Cardiac atrium fibroblast (primary cell): Measurements from ENCODE around the gene TTN. TPM values are rescaled to one million over a fixed set of nuclear protein-coding genes. Genes with fewer than 3 reads are reported as not detected.

Source experiments
- total RNA-seq: library from RNA; depleted of rRNA; stranded (reverse); fragments of >200 nt; gene quantifications from 2 replicates; pipeline ENCODE4 v1.2.3, GENCODE V29; 2015

The TTN gene
- total RNA-seq, result under 0.01 and 0.18 TPM in 2 replicates

DNA sequence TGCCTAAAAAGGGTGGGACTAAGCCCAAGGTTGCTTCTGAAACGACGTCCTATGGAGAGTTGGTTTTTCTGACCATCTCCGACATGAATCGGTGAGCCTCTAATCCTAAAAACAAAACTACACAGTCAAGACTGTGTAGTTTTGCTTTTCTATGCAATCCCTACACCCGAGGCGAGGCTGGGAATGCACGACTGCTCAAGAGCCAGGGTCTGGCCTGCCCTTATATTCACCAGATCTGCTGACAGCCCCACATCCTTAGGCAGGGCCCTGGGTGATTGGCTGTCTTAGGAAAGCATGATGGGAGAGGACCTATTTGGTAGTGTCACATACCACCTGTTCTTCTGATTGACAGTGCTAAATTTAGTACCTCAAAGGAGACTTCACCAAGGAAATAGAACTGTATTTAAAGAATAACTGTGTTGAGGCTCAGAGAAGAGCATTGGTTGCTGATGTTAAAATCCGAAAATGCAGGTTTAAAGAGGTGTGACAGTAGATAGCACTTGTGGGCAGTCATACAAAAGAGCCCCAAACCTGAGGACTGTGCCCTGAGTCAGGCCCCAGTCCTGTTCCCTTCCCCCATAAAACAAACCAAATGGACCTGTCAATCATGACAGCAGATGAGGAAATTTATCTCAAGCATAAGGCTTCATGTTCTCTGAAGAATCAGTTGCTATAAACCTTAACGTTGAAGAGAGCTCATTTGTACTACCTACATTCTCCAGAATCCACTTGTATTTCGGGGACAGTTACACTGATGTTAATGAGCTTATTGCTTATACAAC is at the start of gene TTN:
Gene TTN (minus strand): TSS at position 197 of the 782 bp plus-strand sequence. CDS start 2,781 bp downstream, outside the sequence.

DNA sequence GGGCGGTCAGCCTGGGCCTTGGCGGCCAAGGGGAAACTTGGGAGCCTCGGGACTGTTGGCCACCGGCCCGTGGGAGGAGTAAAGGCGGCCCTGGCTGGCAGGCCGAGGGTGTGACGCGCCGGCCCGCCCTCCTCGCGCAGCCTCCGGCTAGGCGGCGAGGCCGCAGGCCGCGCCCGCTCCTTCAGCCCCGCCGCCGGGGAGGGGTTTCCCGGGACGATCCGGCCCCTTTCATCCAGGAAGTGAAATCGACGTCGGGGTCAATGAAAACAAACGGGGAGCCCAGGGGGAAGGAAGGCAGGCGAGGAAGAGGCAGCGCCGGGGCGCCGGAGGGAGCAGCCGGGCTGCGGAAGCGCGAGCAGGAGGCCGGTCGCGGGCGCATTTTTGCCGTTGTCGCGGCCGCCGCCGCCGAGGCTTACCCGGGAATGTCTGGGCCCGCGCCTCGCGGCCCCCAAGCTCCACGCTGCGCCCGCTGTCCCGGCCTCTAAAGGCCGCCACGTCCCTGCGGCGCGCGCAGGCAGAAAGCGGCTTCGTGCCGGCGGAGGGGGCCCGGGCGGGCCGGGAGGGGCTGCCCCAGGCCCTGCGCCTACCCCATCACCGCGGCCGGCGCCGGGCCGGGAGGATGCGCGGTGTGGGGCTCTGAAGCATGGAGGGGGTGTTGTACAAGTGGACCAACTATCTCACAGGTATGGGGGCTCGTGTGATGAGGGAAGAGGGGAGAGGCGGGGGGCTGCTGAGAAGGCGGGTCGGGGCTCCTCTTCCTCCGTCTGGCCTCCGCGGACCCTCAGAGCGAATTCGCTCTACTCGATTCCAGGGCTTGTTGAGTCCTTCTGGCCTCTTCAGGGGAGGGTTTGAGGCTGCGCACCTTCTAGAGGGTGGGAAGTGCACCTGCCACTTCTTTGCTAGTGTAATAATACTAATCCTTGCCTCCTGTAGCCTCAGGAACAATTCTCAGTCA is 326.7 kb downstream of the TTN start, which contains the start of gene PLEKHA3:
Gene PLEKHA3 (plus strand): TSS at position 231 of the 955 bp plus-strand sequence. CDS start 413 bp downstream, at position 644.

GRCh38 chr2:178478439-178479274 is 328.6 kb downstream of the TTN start, which contains the start of gene FKBP7:
Gene FKBP7, minus strand, starts transcription at chr2:178478600. Its CDS starts 101 bp downstream, at chr2:178478499.

Other genes starting within 250 kb of the TTN start
- gene CCDC141, start 242.7 kb upstream of the TTN start, total RNA-seq, result not detected in 2 replicates